ENCODE data around the gene TCAIM.
A peak's percentile ranks its signal among the peaks of the same experiment; 100 is the strongest.
"Not testable (repeated sequence)": the region's sequence is repeated elsewhere in the genome, so short reads cannot be mapped to it uniquely, and the experiment has no call there.

TCAIM gene

GRCh38 chr3:44338010-44338827 lies at the start of gene TCAIM:
TSS of gene TCAIM (plus strand) at chr3:44338766. CDS start at chr3:44354783, 16,017 bp downstream.
- peak; percentile 98 for DNase-seq

- no peak for DNase-seq
Observed at GRCh38 chr3:44289882-44290462, 48.6 kb upstream of the TCAIM start.

GRCh38 chr3:44292276-44292675 lies 46.3 kb upstream of the TCAIM start:
- DNase-seq, result no peak

GRCh38 chr3:44292947-44293346 lies 45.6 kb upstream of the TCAIM start:
- DNase-seq, result no peak

GRCh38 chr3:44297255-44297654 lies 41.3 kb upstream of the TCAIM start:
- no peak for DNase-seq

GRCh38 chr3:44301746-44302145 lies 36.8 kb upstream of the TCAIM start:
- DNase-seq, result no peak

GRCh38 chr3:44309500-44309899 lies 29.1 kb upstream of the TCAIM start:
- no peak for DNase-seq

- no peak for DNase-seq
Observed at GRCh38 chr3:44318891-44319311, 19.7 kb upstream of the TCAIM start.

GRCh38 chr3:44321335-44321734 lies 17.2 kb upstream of the TCAIM start:
- DNase-seq, result no peak

GRCh38 chr3:44323341-44323955 lies 15.1 kb upstream of the TCAIM start:
- peak; percentile 12 for DNase-seq

- no peak for DNase-seq
Observed at GRCh38 chr3:44324584-44324983, 14.0 kb upstream of the TCAIM start.

- DNase-seq, result no peak
Observed at GRCh38 chr3:44326019-44326418, 12.5 kb upstream of the TCAIM start.

- DNase-seq, result no peak
Observed at GRCh38 chr3:44326515-44326914, 12.1 kb upstream of the TCAIM start.

- no peak for DNase-seq
Observed at GRCh38 chr3:44329946-44330345, 8.6 kb upstream of the TCAIM start.

- DNase-seq, result no peak
Observed at GRCh38 chr3:44330444-44330843, 8.1 kb upstream of the TCAIM start.

- no peak for DNase-seq
Observed at GRCh38 chr3:44334326-44334725, 4.2 kb upstream of the TCAIM start.

GRCh38 chr3:44337248-44337785 lies 1.2 kb upstream of the TCAIM start:
- DNase-seq, result no peak

- DNase-seq, result no peak
Observed at GRCh38 chr3:44338828-44339127, 212 bp downstream of the TCAIM start.

- no peak for DNase-seq
Observed at GRCh38 chr3:44339181-44340057, 853 bp downstream of the TCAIM start.

- DNase-seq, result no peak
Observed at GRCh38 chr3:44340058-44340395, 1.5 kb downstream of the TCAIM start.

GRCh38 chr3:44342176-44342790 lies 3.7 kb downstream of the TCAIM start:
- no peak for DNase-seq

GRCh38 chr3:44343421-44343820 lies 4.9 kb downstream of the TCAIM start:
- no peak for DNase-seq

GRCh38 chr3:44346590-44346989 lies 8.0 kb downstream of the TCAIM start:
- DNase-seq, result not testable (repeated sequence)
